Uterus (tissue), 4 donors: ENCODE data around the gene PTPN20. TPM values are rescaled to one million over a fixed set of nuclear protein-coding genes. Genes with fewer than 3 reads are reported as not detected.

Source experiments
- DNase-seq, 2 donors: peaks; one replicate each; pipeline ENCODE4 v3.0.0-alpha.2; 2019 to 2020
- H3K27ac ChIP-seq, 2 donors: fragments of 200-600 bp; sonication (generic); 1 replicate in 1 of 2; 2 replicates in 1 of 2; pipeline ENCODE4 v1.5.1; 2016 to 2018
- H3K27me3 ChIP-seq, 2 donors: fragments of 200-600 bp; sonication (generic); one replicate each; pipeline ENCODE4 v1.5.1; 2018 to 2019; ENCODE audit warnings: control low read depth in 1 of 2
- H3K36me3 ChIP-seq, 2 donors: fragments of 200-600 bp; sonication (generic); one replicate each; pipeline ENCODE4 v1.5.1; 2019; ENCODE audit warnings: control low read depth in 1 of 2
- H3K4me1 ChIP-seq, 2 donors: fragments of 200-600 bp; sonication (generic); one replicate each; pipeline ENCODE4 v1.5.1; 2018 to 2019; ENCODE audit warnings: control low read depth in 1 of 2
- H3K4me3 ChIP-seq, 2 donors: fragments of 200-600 bp; sonication (generic); 1 replicate in 1 of 2; 2 replicates in 1 of 2; pipeline ENCODE4 v1.5.1; 2018 to 2019; ENCODE audit warnings: mild to moderate bottlenecking in 1 of 2
- H3K9me3 ChIP-seq, 2 donors: fragments of 200-600 bp; sonication (generic); one replicate each; pipeline ENCODE4 v1.5.1; 2019; ENCODE audit warnings: control low read depth in 1 of 2
- POLR2A ChIP-seq, 2 donors: fragments of 450-650 bp; IDR thresholded peaks; one replicate each; pipeline ENCODE4 v1.6.1; 2016; ENCODE audit warnings: antibody characterized with exemption in 2 of 2, mild to moderate bottlenecking in 1 of 2, moderate library complexity in 1 of 2
- intact Hi-C: fragments of 100-400 bp; cut with DNase I; formaldehyde crosslinking; loops from one replicate; pipeline ENCODE4 v1.15.1; 2023; ENCODE audit warnings: low total_unique reads
- total RNA-seq, 4 donors: library from RNA; depleted of rRNA in 3 of 4; stranded (reverse); fragments of >200 nt in 3 of 4; gene quantifications; one replicate each; pipeline versions ENCODE4 v1.1.0 to v1.2.4, GENCODE V29; 2014 to 2023
- TF ChIP-seq, protein P1 (sequence below), 4 experiments: fragments of 200-600 bp in 2 of 4; fragments of 450-650 bp in 2 of 4; sonication (generic) in 2 of 4; IDR thresholded peaks; one replicate each; pipeline ENCODE4 v1.5.1; 2016 to 2019; ENCODE audit warnings: antibody characterized with exemption in 4 of 4, mild to moderate bottlenecking in 2 of 4, moderate library complexity in 1 of 4
- donor health status: DM: yes; HTN: yes; CAD: no.

The PTPN20 gene
- total RNA-seq, 4 donors from 2014 or later, result 3.5 to 12.6 (median 4.4) TPM; not detected in 1

DNA sequence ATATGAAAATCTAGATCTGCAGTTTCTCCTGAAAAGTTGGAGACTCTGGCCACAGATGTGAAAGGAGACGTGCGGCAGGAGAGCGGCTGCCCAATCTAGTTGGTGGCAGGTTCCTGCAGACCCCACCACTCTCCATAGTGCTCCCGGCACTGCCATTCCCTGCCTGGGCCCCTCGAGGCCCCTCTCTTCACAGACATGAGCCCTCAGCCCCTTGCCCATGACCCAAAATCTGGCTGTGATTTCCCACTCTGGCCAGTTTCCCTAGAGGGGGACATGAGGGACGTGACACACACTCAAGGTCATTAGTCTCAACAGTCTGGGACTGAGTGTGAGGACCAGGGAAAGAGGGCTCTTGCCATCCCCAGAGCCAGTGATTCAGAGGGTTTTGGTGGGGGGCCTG lies 138.7 kb downstream of the PTPN20 start:
- H3K27ac ChIP-seq, result no peak overlapping the region
- no peaks in the 10 kb centered on the region for H3K36me3 ChIP-seq
- no peak overlapping the region for H3K4me3 ChIP-seq
- peak in 1 of 2 donors; percentile 6 for DNase-seq
- no peaks in the 10 kb centered on the region for H3K4me1 ChIP-seq
- no peaks in the 10 kb centered on the region for H3K9me3 ChIP-seq
- no peaks in the 10 kb centered on the region for H3K27me3 ChIP-seq
- TF ChIP-seq POLR2A (IDR thresholded peaks at IDR 0.05), result no peak
- TF ChIP-seq, protein P1, sequence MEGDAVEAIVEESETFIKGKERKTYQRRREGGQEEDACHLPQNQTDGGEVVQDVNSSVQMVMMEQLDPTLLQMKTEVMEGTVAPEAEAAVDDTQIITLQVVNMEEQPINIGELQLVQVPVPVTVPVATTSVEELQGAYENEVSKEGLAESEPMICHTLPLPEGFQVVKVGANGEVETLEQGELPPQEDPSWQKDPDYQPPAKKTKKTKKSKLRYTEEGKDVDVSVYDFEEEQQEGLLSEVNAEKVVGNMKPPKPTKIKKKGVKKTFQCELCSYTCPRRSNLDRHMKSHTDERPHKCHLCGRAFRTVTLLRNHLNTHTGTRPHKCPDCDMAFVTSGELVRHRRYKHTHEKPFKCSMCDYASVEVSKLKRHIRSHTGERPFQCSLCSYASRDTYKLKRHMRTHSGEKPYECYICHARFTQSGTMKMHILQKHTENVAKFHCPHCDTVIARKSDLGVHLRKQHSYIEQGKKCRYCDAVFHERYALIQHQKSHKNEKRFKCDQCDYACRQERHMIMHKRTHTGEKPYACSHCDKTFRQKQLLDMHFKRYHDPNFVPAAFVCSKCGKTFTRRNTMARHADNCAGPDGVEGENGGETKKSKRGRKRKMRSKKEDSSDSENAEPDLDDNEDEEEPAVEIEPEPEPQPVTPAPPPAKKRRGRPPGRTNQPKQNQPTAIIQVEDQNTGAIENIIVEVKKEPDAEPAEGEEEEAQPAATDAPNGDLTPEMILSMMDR (IDR thresholded peaks at IDR 0.05), result no peak
- intact Hi-C loops, result no loop called here

- H3K4me3 ChIP-seq, result no peak overlapping the region
- no peaks in the 10 kb centered on the region for H3K9me3 ChIP-seq
- TF ChIP-seq, protein P1 (IDR thresholded peaks at IDR 0.05), result no peak
- TF ChIP-seq POLR2A (IDR thresholded peaks at IDR 0.05), result no peak
- no peak overlapping the region for H3K27ac ChIP-seq
- no peaks in the 10 kb centered on the region for H3K27me3 ChIP-seq
- intact Hi-C loops, result no loop called here
- H3K36me3 ChIP-seq, result no peaks in the 10 kb centered on the region
- peak in 1 of 2 donors; percentile 19 for DNase-seq
- H3K4me1 ChIP-seq, result no peaks in the 10 kb centered on the region
These were observed 139.6 kb downstream of the PTPN20 start for GRCh38 chr10:47050618-47051455.

- intact Hi-C loops, result no loop called here
- DNase-seq, result no peak
- H3K4me3 ChIP-seq, result no peak overlapping the region
- no peaks in the 10 kb centered on the region for H3K36me3 ChIP-seq
- no peaks in the 10 kb centered on the region for H3K27me3 ChIP-seq
- TF ChIP-seq, protein P1 (IDR thresholded peaks at IDR 0.05), result no peak
- TF ChIP-seq POLR2A (IDR thresholded peaks at IDR 0.05), result no peak
- H3K27ac ChIP-seq, result no peak overlapping the region
- no peaks in the 10 kb centered on the region for H3K4me1 ChIP-seq
- H3K9me3 ChIP-seq, result no peaks in the 10 kb centered on the region
These were observed 140.6 kb downstream of the PTPN20 start for GRCh38 chr10:47051741-47052238.
